Measurements from ENCODE around the gene DLX2. TPM values are rescaled to one million over a fixed set of nuclear protein-coding genes. Genes with fewer than 3 reads are reported as not detected.
"Not testable (repeated sequence)": the region's sequence is repeated elsewhere in the genome, so short reads cannot be mapped to it uniquely, and the experiment has no call there.

The DLX2 gene
- under 1 TPM; 0.23 to 0.24 TPM for total RNA-seq

- DNase-seq (peak; percentile 74 to 78), ATAC-seq (replicated peaks in 1 of 2) (peak; percentile 63 to 64)
- peaks cover 67% of the 10 kb centered on the region for H3K4me1 Mint-ChIP-seq (ENCODE audit: low read depth)
- peak within 1 kb of the TSS; percentile 85 to 90 for H3K4me3 Mint-ChIP-seq
- H3K36me3 Mint-ChIP-seq (ENCODE audit: insufficient read depth in 2 of 2): peaks cover 3 to 5% of the 10 kb centered on the region in 2 donors
- peaks cover 78% of the 10 kb centered on the region for H3K27me3 Mint-ChIP-seq (ENCODE audit: low read depth)
- H3K27ac Mint-ChIP-seq: peak within 1 kb of the TSS; percentile 75
- no peaks in the 10 kb centered on the region for H3K9me3 Mint-ChIP-seq
These were observed at the start of gene DLX2 for GRCh38 chr2:172102391-172103359. Gene DLX2 (minus strand): TSS chr2:172102900. CDS start chr2:172102538, 362 bp downstream.

DNA sequence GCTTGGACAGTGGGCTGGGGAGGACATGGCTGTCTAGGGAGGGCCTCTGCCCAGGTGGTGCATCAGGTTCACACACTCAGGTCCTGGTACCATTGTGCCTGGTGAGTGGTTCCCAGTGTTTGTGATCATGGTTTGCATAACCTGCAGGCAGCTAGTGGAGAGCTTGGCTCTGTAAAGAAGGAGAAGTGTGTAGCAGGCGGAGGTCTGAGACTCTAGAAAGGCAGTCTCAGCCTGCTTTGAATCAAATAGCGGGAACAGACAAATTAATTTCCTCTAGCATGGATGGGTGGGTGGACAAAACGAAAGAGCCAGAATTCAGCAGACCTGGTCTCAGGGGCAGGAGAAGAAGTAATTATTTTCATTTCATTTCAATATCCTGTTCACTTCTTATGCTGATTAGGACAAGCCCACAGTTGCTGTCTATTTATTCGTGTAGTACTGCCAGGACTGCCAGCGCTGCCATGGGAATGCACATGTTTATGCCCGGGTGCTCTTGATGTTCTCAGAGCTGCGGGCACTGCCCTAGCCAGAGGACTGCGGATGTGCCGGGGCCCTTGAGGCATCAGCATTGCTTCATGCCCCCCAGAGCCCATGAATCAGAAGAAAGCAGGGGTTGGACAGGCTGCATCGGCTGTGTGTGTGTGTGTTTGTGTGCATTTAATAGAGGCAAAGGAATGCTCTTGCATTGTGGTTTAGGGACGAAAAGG is 45.4 kb upstream of the DLX2 start:
- H3K4me3 Mint-ChIP-seq: no peak overlapping the region
- ATAC-seq (replicated peaks in 1 of 2) (no peak), DNase-seq (no peak)
- peaks cover 6% of the 10 kb centered on the region for H3K4me1 Mint-ChIP-seq (ENCODE audit: low read depth)
- peaks cover 0 to 1% of the 10 kb centered on the region in 2 donors for H3K36me3 Mint-ChIP-seq (ENCODE audit: insufficient read depth in 2 of 2)
- no peaks in the 10 kb centered on the region for H3K9me3 Mint-ChIP-seq
- H3K27ac Mint-ChIP-seq: no peak overlapping the region
- H3K27me3 Mint-ChIP-seq (ENCODE audit: low read depth): peaks cover 16% of the 10 kb centered on the region

GRCh38 chr2:172143817-172144216 is 41.1 kb upstream of the DLX2 start:
- Mint-ChIP-seq H3K27me3 (ENCODE audit: low read depth) (no peaks in the 10 kb centered on the region), H3K27ac (no peak overlapping the region), H3K4me3 (no peak overlapping the region), H3K36me3 (ENCODE audit: insufficient read depth in 2 of 2) (no peaks in the 10 kb centered on the region), H3K4me1 (ENCODE audit: low read depth) (peaks cover 6% of the 10 kb centered on the region), H3K9me3 (peaks cover 0 to under 1% of the 10 kb centered on the region in 2 donors)
- ATAC-seq (replicated peaks in 1 of 2) (no peak), DNase-seq (no peak)

GRCh38 chr2:172138727-172139126 is 36.0 kb upstream of the DLX2 start:
- H3K27me3 Mint-ChIP-seq (ENCODE audit: low read depth); DNase-seq; H3K4me1 Mint-ChIP-seq (ENCODE audit: low read depth); H3K9me3 Mint-ChIP-seq; ATAC-seq (replicated peaks in 1 of 2); H3K4me3 Mint-ChIP-seq; H3K27ac Mint-ChIP-seq; H3K36me3 Mint-ChIP-seq (ENCODE audit: insufficient read depth in 2 of 2): not testable (repeated sequence)

- ATAC-seq (replicated peaks in 1 of 2): no peak
- no peak overlapping the region for H3K27ac Mint-ChIP-seq
- no peaks in the 10 kb centered on the region for H3K4me1 Mint-ChIP-seq (ENCODE audit: low read depth)
- no peaks in the 10 kb centered on the region for H3K36me3 Mint-ChIP-seq (ENCODE audit: insufficient read depth in 2 of 2)
- no peaks in the 10 kb centered on the region for H3K27me3 Mint-ChIP-seq (ENCODE audit: low read depth)
- H3K9me3 Mint-ChIP-seq: peaks cover 0 to 5% of the 10 kb centered on the region in 2 donors
- no peak overlapping the region for H3K4me3 Mint-ChIP-seq
- DNase-seq: no peak
These were observed 35.2 kb upstream of the DLX2 start for GRCh38 chr2:172137943-172138342.

DNA sequence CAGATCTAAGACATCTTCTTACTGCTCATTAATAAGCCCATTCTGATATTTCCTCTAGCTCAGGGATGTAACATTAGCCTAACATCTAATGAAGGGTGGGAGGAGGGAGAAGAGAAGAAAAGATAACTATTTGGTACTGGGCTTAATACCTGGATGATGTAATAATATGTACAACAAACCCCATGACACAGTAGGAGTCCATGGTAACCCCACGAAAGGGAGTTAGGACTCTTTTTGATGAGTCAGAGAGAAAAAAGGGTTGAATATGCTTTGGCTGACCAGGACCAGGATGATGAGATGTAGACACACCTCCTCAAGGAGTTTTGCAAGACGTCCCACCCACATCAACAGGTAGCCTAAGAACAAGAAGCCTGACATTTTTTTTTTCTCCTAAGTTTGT is 34.4 kb upstream of the DLX2 start:
- H3K9me3 Mint-ChIP-seq: peaks cover 0 to 5% of the 10 kb centered on the region in 2 donors
- no peak overlapping the region for H3K27ac Mint-ChIP-seq
- H3K27me3 Mint-ChIP-seq (ENCODE audit: low read depth): no peaks in the 10 kb centered on the region
- H3K4me1 Mint-ChIP-seq (ENCODE audit: low read depth): no peaks in the 10 kb centered on the region
- DNase-seq: no peak
- H3K4me3 Mint-ChIP-seq: no peak overlapping the region
- no peaks in the 10 kb centered on the region for H3K36me3 Mint-ChIP-seq (ENCODE audit: insufficient read depth in 2 of 2)
- ATAC-seq (replicated peaks in 1 of 2): no peak

DNA sequence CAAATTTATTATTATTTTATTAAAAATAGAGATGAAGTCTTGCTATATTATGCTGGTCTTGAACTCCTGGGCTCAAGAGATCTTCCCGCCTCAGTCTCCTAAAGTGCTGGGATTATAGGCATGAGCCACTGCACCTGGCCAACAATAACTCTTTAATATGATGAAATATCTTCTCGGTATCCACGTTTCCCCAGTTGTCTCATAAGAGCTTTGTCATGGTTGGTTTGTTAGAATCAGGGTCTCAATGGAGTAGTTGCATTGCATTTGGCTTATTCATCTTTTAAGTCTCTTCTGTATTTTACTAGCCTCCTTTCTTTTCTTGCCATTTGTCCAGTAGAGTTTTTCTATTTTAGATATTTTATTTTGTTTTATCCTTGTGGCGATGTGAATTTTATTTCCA is 32.7 kb upstream of the DLX2 start:
- peaks cover 0 to under 1% of the 10 kb centered on the region in 2 donors for H3K36me3 Mint-ChIP-seq (ENCODE audit: insufficient read depth in 2 of 2)
- no peak overlapping the region for H3K27ac Mint-ChIP-seq
- H3K4me3 Mint-ChIP-seq: no peak overlapping the region
- peaks cover 0 to 5% of the 10 kb centered on the region in 2 donors for H3K9me3 Mint-ChIP-seq
- no peaks in the 10 kb centered on the region for H3K27me3 Mint-ChIP-seq (ENCODE audit: low read depth)
- ATAC-seq (replicated peaks in 1 of 2) (no peak), DNase-seq (no peak)
- H3K4me1 Mint-ChIP-seq (ENCODE audit: low read depth): no peaks in the 10 kb centered on the region

GRCh38 chr2:172134270-172134669 is 31.6 kb upstream of the DLX2 start:
- H3K9me3 Mint-ChIP-seq: peaks cover 0 to 9% of the 10 kb centered on the region in 2 donors
- peaks cover 0 to 1% of the 10 kb centered on the region in 2 donors for H3K36me3 Mint-ChIP-seq (ENCODE audit: insufficient read depth in 2 of 2)
- no peaks in the 10 kb centered on the region for H3K4me1 Mint-ChIP-seq (ENCODE audit: low read depth)
- peaks cover 6% of the 10 kb centered on the region for H3K27me3 Mint-ChIP-seq (ENCODE audit: low read depth)
- H3K4me3 Mint-ChIP-seq: no peak overlapping the region
- ATAC-seq (replicated peaks in 1 of 2) (no peak), DNase-seq (no peak)
- H3K27ac Mint-ChIP-seq: no peak overlapping the region

DNA sequence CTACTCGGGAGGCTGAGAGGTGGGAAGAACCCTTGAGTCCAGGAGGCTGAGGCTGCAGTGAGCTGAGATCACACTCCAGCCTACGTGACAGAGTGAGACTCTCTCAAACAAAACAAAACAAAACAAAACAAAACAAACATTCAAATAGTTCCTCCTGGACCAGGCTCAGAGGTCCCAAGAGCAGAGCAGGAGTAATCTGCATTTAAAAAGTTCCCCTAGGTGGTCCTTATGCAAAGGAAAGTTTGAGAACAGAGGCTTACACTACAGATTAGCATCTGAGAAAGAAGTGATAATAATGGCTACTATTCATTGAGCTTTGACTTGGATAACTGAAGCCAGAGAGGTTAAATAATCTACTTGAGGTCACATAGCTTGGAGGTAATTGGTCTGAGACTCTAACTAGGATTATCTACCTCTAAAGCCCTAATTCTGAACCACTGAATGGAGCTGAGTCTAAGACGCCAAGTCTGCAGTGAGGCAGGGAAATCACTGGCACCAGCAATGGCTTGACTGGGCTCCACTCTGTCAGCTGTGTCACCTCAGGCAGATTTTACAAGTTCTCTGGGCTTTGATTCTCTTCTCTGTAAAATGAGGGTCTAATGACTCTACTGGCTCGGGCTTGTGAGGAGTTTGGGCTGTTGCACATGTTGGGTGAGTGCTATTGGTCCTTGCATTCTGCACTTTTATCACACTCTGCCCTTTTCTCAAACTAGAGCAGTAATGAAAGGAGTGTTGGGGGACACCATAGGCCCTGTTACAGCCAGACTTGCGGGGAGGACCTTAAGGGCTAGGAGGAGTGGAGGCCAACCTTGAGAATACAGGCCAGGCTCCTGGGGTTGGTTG is 29.2 kb upstream of the DLX2 start:
- DNase-seq: no peak
- Mint-ChIP-seq H3K27me3 (ENCODE audit: low read depth) (peaks cover 6% of the 10 kb centered on the region), H3K27ac (no peak overlapping the region), H3K4me3 (no peak overlapping the region), H3K36me3 (ENCODE audit: insufficient read depth in 2 of 2) (peaks cover 0 to 1% of the 10 kb centered on the region in 2 donors), H3K9me3 (peaks cover 0 to 4% of the 10 kb centered on the region in 2 donors), H3K4me1 (ENCODE audit: low read depth) (no peaks in the 10 kb centered on the region)
- no peak for ATAC-seq (replicated peaks in 1 of 2)

GRCh38 chr2:172129404-172129803 is 26.7 kb upstream of the DLX2 start:
- Mint-ChIP-seq H3K4me1 (ENCODE audit: low read depth) (no peaks in the 10 kb centered on the region), H3K27ac (no peak overlapping the region), H3K9me3 (peaks cover 0 to 4% of the 10 kb centered on the region in 2 donors), H3K4me3 (no peak overlapping the region), H3K27me3 (ENCODE audit: low read depth) (peaks cover 6% of the 10 kb centered on the region), H3K36me3 (ENCODE audit: insufficient read depth in 2 of 2) (peaks cover 0 to 1% of the 10 kb centered on the region in 2 donors)
- DNase-seq: no peak
- ATAC-seq (replicated peaks in 1 of 2): no peak

GRCh38 chr2:172128484-172128883 is 25.8 kb upstream of the DLX2 start:
- Mint-ChIP-seq H3K27ac (no peak overlapping the region), H3K36me3 (ENCODE audit: insufficient read depth in 2 of 2) (peaks cover 0 to 1% of the 10 kb centered on the region in 2 donors), H3K9me3 (peaks cover 2 to 4% of the 10 kb centered on the region in 2 donors), H3K27me3 (ENCODE audit: low read depth) (peaks cover 6% of the 10 kb centered on the region), H3K4me3 (no peak overlapping the region), H3K4me1 (ENCODE audit: low read depth) (no peaks in the 10 kb centered on the region)
- ATAC-seq (replicated peaks in 1 of 2) (no peak), DNase-seq (no peak)

DNA sequence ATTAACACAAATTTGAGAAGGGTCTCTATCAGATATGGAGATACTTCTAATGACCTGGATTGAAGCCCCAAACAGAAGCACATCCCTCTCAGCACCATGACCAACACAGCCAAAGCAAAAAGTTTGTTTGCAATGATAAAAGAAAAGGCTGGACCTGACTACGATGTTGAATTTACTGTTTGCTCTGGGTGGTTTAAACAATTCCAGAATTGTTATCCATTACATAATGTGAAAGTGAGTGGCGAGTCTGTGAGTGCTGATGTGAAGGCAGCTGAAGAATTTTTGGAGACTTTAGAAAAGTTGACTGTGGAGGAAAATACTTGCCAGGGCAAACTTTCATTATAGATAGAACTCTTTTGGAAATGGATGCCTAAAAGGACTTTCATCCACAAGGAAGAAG is 17.4 kb upstream of the DLX2 start:
- Mint-ChIP-seq H3K27me3 (ENCODE audit: low read depth) (peaks cover 18% of the 10 kb centered on the region), H3K36me3 (ENCODE audit: insufficient read depth in 2 of 2) (no peaks in the 10 kb centered on the region), H3K4me1 (ENCODE audit: low read depth) (no peaks in the 10 kb centered on the region), H3K4me3 (no peak overlapping the region), H3K9me3 (peaks cover 0 to 2% of the 10 kb centered on the region in 2 donors), H3K27ac (no peak overlapping the region)
- DNase-seq (no peak), ATAC-seq (replicated peaks in 1 of 2) (no peak)

Measured in activated T-cell treated with anti-CD3 and anti-CD28 coated beads, Interleukin-2, amount 50 U/mL, for 72 hours (primary cell).